Stromal cell of bone marrow (primary cell): ENCODE measurements around the gene DCST1.

Experiments
- DNase-seq: peaks from one replicate; pipeline ENCODE4 v3.0.0-alpha.2; 2012; ENCODE audit warnings: low read depth

The DCST1 gene

GRCh38 chr1:155000726-155001424 is 32.7 kb upstream of the DCST1 start:
- peak; percentile 77 for DNase-seq

GRCh38 chr1:155001425-155001674 is 32.3 kb upstream of the DCST1 start:
- DNase-seq, result no peak

GRCh38 chr1:155001675-155002463 is 31.8 kb upstream of the DCST1 start:
- DNase-seq, result peak; percentile 98

GRCh38 chr1:155002464-155003226 is 31.0 kb upstream of the DCST1 start, which contains the start of gene ZBTB7B:
ZBTB7B (plus strand) TSS chr1:155002802; CDS start chr1:155014661, 11,859 bp downstream.
- no peak for DNase-seq

GRCh38 chr1:155003227-155003765 is 30.3 kb upstream of the DCST1 start:
- DNase-seq, result no peak

GRCh38 chr1:155003766-155004351 is 29.8 kb upstream of the DCST1 start:
- no peak for DNase-seq

GRCh38 chr1:155004352-155005075 is 29.1 kb upstream of the DCST1 start:
- DNase-seq, result no peak

- peak; percentile 30 for DNase-seq
Observed at GRCh38 chr1:155005076-155006011, 28.3 kb upstream of the DCST1 start.

- no peak for DNase-seq
Observed at GRCh38 chr1:155006601-155007101, 27.0 kb upstream of the DCST1 start.

GRCh38 chr1:155007251-155007828 is 26.3 kb upstream of the DCST1 start:
- DNase-seq, result no peak

GRCh38 chr1:155008015-155008941 is 25.3 kb upstream of the DCST1 start:
- DNase-seq, result no peak

- no peak for DNase-seq
Observed at GRCh38 chr1:155009221-155009711, 24.4 kb upstream of the DCST1 start.

- DNase-seq, result no peak
Observed at GRCh38 chr1:155009742-155010141, 23.9 kb upstream of the DCST1 start.

GRCh38 chr1:155010211-155010918 is 23.3 kb upstream of the DCST1 start:
- DNase-seq, result no peak

GRCh38 chr1:155011004-155011416 is 22.6 kb upstream of the DCST1 start:
- no peak for DNase-seq

GRCh38 chr1:155011437-155012025 is 22.1 kb upstream of the DCST1 start:
- DNase-seq, result no peak

- peak; percentile 61 for DNase-seq
Observed at GRCh38 chr1:155012026-155012546, 21.5 kb upstream of the DCST1 start.
